HG02943 (cell line): ENCODE measurements around the gene RRP9.
"Not testable (repeated sequence)": the region's sequence is repeated elsewhere in the genome, so short reads cannot be mapped to it uniquely, and the experiment has no call there.

Source experiments
- ATAC-seq: cut with Tn5 transposase; IDR thresholded peaks from one replicate; pipeline ENCODE4 v1.9.1; 2021; ENCODE audit warnings: mild to moderate bottlenecking, low read depth, moderate library complexity; ENCODE audit not compliant: unreplicated experiment

RRP9 gene, protein sequence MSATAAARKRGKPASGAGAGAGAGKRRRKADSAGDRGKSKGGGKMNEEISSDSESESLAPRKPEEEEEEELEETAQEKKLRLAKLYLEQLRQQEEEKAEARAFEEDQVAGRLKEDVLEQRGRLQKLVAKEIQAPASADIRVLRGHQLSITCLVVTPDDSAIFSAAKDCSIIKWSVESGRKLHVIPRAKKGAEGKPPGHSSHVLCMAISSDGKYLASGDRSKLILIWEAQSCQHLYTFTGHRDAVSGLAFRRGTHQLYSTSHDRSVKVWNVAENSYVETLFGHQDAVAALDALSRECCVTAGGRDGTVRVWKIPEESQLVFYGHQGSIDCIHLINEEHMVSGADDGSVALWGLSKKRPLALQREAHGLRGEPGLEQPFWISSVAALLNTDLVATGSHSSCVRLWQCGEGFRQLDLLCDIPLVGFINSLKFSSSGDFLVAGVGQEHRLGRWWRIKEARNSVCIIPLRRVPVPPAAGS

GRCh38 chr3:51941798-51942602, at the start of gene RRP9, which contains the start of gene PARP3:
Gene RRP9, minus strand, starts transcription at chr3:51941904. Its CDS starts 37 bp downstream, at chr3:51941867.
Gene PARP3, plus strand, starts transcription at chr3:51942363. Its CDS starts 993 bp downstream, at chr3:51943356.
- ATAC-seq: peak; percentile 83

DNA sequence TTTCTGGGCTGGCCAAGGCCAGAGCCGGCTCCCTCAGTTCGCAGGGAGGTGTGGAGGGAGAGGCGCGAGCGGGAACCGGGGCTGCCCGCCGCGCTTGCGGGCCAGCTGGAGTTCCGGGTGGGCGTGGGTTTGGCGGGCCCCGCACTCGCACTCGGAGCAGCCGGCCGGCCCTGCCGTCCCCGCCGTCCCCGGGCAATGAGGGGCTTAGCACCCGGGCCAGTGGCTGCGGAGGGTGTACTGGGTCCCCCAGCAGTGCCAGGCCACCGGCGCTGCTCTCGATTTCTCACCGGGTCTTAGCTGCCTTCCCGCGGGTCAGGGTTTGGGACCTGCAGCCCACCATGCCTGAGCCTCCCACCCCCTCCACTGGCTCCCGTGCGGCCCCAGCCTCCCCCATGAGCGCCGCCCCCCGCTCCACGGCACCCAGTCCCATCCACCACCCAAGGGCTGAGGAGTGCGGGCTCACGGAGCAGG, 48.8 kb upstream of the RRP9 start:
- not testable (repeated sequence) for ATAC-seq

DNA sequence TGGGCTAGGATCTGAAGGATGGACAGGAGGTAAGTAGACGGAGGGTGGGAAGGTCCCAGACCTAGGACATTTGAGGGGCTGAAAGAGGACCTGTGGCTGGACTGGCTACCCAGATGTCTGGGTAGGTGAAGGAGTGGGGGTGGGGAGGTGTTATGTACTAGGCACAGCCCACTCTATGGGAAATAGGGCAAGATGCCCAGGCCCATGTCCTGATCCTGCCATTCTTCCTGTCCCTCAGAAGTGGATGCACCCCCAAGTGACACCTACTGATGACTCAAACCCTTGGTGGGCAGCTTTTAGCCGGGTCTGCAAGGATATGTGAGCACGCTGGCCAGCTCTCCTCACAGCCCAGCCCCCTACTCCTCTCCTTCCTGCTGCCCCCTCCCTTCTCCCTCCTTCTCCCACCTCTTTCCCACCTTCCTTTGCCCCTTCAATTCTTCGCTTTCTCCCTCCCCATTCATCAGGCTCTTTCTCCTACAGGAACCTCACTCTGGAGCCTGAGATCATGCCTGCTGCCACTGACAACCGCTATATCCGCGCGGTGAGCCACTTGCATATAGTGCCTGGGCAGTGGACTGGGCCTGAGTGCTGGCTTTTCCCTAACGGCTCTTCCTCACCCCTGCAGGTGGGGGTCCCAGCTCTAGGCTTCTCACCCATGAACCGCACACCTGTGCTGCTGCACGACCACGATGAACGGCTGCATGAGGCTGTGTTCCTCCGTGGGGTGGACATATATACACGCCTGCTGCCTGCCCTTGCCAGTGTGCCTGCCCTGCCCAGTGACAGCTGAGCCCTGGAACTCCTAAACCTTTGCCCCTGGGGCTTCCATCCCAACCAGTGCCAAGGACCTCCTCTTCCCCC, 46.8 kb upstream of the RRP9 start:
- ATAC-seq: no peak

DNA sequence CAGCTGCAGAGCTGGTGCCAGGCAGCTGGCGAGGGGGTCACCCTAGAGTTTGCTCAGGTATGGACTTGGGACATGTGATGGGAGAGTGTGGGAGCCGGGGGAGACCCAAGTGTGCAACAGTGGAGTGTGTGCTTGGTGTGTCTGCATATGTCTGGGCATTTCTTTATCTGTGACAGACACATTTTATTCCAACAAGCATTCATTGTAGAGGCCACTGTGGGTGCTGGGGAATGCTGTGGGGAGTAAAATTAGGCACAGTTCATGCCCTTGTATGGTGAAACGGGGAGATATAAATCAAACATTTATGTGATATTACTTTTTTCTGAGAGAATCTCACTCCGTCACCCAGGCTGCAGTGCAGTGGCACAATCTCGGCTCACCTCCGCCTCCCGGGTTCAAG, 45.9 kb upstream of the RRP9 start:
- no peak for ATAC-seq

GRCh38 chr3:51986010-51986947, 44.6 kb upstream of the RRP9 start:
- ATAC-seq: no peak

GRCh38 chr3:51985063-51985462, 43.4 kb upstream of the RRP9 start:
- no peak for ATAC-seq

DNA sequence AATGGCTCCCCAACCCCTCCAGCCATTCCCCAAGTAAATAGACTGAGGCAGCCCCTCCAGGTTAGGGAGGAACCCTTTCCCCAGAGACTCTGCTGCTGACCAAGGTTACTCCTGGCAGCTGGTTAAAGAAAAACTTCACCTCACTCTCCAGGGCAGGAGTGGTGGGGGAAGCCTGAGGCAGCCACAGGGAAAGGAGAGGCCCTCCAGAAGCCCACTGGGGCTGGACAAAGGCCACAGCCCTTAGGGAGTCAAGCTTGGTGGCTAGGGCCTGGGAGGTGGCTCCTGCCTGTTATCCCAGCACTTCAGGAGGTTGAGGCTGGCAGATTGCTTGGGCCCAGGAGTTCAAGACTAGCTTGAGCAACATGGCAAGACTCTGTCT, 42.6 kb upstream of the RRP9 start:
- ATAC-seq: no peak

- ATAC-seq: no peak
These were observed 42.0 kb upstream of the RRP9 start for GRCh38 chr3:51983578-51984268.

DNA sequence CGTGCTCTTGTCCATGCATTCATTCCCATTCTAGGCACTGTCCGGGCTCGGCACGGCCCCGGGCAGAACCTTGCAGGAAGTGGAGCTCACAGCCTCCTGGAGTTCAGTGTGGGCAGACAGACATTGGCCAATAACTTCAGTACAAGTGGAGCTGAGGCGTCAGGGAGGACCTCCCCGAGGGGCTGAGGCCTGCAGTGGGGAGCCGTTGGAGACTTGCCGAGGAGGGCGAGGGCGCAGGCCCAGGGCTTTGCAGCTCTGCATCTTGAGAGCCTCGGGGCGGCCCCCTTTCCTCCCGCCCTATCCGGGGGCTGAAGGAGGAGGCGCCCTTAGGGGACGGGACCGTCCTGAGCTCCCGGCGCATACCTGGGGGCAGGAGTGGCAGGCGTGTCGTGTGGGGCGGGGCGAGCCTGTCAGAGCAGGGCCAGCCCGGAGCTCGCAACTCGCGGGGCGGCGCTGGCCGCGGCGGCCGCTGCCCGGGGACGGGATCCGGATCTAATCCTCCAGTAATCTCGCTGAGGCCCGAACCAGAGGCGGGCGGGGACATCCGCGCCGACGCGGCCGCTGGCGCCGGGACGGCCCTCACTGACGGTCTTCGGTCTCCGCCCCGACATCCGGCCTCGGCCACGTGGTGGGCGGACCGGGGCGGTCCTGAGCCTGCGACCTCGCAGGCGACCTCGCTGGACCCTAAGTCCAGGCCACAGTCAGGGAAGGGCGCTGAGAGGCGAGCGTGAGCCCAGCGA, 41.3 kb upstream of the RRP9 start, which contains the start of gene ACY1:
Gene ACY1, plus strand, starts transcription at position 698 of the 740 bp plus-strand sequence. CDS start 530 bp downstream, outside the sequence.
- ATAC-seq: peak; percentile 52

- ATAC-seq: peak; percentile 40
These were observed 40.7 kb upstream of the RRP9 start for GRCh38 chr3:51982352-51982837.

- no peak for ATAC-seq
These were observed 38.5 kb upstream of the RRP9 start for GRCh38 chr3:51980253-51980652.

GRCh38 chr3:51978143-51978502, 36.4 kb upstream of the RRP9 start:
- ATAC-seq: no peak

GRCh38 chr3:51977446-51978142, 35.9 kb upstream of the RRP9 start:
- no peak for ATAC-seq

GRCh38 chr3:51975852-51976549, 34.3 kb upstream of the RRP9 start:
- no peak for ATAC-seq

DNA sequence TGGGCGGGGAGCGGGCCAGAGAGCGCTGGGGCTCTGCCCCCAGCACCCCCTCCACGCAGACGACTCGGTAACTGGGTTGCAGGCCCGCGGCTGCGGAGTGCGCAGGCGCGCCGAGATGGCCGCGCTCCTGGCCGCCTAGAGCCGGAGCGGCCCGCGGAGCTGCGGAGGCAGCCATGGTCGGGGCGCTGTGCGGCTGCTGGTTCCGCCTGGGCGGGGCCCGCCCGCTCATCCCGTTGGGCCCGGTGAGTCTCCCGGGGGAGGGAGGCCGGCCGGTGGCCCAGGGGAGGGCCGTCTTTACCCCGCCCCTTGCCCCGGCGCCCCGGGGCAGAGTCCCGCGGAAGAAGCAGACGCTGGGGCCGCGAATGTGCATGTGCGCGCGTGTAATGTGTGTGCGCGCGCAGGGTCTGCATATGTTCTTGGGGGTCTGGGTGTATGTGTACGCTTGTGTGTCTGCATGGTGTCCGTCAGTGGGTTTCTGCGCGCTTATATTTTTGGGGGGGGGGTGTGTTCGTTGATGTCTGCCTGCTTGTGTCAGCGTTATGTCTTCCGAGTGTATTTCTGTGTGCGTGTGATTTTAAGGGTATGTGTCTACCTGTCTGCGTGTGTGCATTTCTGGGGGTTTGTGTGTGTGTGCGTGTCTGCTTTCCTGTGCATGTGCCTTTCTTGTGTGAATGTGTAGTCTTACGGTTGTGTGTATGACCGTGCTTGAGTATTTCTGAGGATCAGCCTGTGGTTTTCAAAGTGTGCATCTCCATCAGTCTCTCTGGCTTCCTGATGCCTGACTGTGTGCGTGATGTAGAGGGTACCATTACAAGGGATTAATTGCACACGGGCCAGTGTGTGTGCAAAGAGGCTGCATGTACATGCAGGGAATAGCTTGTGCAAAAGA, 33.5 kb upstream of the RRP9 start, which contains the start of gene ABHD14A:
Gene ABHD14A, plus strand, starts transcription at position 102 of the 889 bp plus-strand sequence. Its CDS starts 72 bp downstream, at position 174.
- peak; percentile 51 for ATAC-seq
